Activated T-helper 1 cell treated with anti-CD3 and anti-CD28 coated beads, Interleukin-2, amount 50 U/mL, for 16 hours (primary cell): ENCODE results near the gene SRRM1.
"Not testable (repeated sequence)": the region's sequence is repeated elsewhere in the genome, so short reads cannot be mapped to it uniquely, and the experiment has no call there.

Experiments used
- DNase-seq, 2 donors: peaks; one replicate each; pipeline ENCODE4 v3.0.0-alpha.2; 2020; ENCODE audit warnings: low read depth in 1 of 2, low spot score in 1 of 2

SRRM1 gene

GRCh38 chr1:24692351-24692980, 49.4 kb downstream of the SRRM1 start:
- no peak for DNase-seq

GRCh38 chr1:24693827-24694379, 50.8 kb downstream of the SRRM1 start:
- DNase-seq, result no peak

DNA sequence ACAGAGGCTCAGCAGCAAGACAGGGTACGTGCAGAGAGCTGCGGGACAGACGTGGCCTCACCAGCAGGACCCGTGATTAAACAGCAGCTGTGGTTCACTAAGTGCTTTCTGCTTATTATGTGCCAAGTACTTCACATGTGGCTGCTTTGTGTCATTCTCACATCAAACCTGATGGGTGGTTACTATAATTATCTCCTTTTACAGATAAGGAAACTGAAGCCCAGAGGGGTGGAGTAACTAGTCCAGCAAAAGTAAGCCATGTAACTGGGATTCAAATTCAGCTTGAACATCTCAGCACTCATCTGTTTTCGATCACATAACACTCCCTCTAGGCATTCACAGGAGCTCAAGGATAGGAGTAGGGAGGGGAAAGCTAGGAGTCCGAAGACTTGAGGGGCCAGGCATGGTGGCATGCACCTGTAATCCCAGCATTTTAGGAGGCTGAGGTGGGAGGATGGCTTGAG, 51.3 kb downstream of the SRRM1 start:
- DNase-seq, result no peak

DNA sequence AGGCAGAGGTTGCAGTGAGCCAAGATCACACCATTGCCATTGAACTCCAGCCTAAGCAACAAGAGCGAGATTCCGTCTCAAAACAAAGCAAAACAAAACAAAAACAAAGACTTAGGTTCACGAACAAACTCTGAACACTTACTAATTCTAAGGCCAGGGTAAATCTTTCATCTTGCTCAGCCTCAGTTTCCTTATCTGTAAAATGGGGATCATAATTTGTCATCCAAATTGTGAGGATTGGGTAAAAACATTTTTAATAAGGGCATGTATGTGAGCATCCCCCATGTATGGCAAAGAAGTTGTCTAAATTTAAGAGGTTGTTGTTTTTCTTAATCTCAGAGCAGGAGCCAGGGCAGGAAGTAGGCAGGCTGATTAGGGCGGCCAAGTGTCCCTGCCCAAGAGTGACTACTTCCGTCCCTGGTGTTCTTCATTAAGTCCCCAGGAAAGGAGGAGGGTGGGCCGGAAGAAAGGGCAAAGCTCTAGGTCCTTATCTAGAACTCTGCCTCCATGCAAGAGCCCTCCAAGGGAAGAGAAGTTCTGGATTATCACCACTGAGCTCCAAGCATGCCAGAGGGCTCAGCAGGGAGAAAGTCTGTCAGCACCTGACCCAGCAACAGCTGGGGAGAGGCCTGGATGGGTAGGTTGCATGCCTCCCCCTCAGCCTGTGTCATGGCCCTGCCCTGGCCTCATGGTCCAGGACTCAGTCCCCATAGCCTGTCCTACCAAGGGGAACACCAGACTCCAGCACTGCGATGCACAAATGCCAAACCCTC, 52.3 kb downstream of the SRRM1 start:
- DNase-seq, result no peak

DNA sequence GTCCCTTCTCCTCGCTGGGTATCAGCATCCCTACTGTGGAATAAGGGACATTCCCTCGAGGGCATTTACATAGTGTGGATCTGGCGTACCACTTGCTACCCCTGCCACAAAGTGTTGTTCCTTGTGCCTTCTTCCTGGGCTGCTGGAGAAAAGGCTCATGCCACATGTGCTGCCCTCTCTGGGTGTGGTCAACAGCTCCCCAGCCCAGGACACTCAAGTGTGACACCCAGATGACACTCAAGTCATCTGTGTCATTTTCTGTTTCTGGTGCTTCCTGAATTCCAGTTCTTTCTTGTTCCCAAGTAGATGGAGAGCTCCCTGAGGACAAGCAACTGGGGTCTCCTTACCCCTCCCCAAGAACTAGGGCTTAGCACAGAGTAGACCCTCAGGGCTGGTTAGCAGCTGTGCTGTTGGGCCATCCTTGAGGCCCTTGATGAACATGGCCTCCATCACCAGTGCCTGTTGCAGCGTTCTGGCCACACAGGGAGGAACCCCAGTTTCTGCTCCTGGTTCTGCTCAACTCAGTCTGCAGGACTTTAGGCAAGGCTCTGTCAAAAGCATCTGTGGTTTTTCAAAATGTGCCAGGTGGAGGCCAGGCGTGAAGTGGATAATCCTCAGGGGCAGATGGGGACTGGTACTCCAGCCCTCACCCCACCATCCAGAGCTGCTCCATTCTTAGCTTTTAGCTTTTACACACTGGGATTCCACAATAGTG, 53.1 kb downstream of the SRRM1 start:
- no peak for DNase-seq

- no peak for DNase-seq
These were observed 53.7 kb downstream of the SRRM1 start for GRCh38 chr1:24696756-24697330.

- not testable (repeated sequence) for DNase-seq
These were observed 54.4 kb downstream of the SRRM1 start for GRCh38 chr1:24697453-24698001.

- not testable (repeated sequence) for DNase-seq
These were observed 55.2 kb downstream of the SRRM1 start for GRCh38 chr1:24698326-24698725.

DNA sequence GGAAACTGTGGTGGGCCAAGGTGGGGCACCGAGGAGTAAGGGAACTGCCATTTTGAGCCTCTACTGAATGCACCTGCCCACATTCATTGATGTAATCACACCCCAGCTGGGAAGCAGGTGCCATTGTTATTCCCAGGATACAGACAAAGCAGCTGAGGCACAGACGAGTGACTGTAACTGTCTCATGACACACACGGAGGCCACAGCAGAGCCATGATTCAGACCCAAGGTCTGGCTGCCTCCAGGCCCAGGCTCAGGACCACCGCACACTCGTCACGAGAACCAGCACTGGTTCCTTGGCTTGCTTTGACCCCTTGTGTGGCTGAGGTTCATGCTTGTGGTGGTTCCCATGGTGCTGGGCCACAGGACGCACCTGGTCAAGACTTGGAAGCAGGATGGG, 56.5 kb downstream of the SRRM1 start:
- no peak for DNase-seq

GRCh38 chr1:24702511-24703293, 59.6 kb downstream of the SRRM1 start:
- DNase-seq, result no peak

DNA sequence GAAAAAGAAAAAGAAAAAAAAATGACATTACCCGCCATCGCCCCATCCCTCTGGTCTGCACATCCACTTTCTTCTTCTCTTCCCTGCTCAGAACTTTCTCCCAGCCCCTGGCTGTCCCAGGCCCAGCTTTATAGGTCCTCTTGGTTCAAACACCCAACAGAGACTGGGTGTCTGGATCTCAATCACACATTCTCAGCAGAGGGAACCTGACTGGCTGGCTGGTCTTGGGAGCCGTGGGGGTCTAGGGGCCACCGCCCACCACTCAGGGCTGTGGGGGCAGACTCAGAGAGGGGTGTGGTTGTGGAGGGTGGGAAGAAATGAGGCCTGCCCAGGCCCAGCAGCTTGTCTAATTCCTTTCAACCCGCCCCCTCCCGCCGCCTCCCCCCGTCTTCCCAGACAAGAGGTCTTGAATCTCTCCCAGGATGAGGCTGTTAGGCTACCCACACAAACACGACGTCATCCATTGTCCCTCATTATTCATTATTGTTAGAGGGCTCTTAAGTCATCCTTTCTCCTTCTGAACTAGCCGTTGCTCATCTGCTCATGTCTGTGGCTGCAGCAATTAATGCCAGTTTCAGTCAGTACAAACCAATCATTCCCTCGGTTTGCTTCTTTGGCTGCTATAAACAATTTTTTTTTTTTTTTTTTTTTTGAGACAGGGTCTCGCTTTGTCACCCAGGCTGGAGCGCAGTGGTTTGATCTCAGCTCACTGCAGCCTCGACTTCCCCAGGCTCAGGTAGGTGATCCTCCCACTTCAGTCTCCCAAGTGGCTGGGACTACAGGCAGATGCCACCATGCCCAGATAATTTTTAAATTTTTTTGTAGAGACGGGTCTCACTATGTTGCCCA, 61.5 kb downstream of the SRRM1 start:
- DNase-seq, result no peak

DNA sequence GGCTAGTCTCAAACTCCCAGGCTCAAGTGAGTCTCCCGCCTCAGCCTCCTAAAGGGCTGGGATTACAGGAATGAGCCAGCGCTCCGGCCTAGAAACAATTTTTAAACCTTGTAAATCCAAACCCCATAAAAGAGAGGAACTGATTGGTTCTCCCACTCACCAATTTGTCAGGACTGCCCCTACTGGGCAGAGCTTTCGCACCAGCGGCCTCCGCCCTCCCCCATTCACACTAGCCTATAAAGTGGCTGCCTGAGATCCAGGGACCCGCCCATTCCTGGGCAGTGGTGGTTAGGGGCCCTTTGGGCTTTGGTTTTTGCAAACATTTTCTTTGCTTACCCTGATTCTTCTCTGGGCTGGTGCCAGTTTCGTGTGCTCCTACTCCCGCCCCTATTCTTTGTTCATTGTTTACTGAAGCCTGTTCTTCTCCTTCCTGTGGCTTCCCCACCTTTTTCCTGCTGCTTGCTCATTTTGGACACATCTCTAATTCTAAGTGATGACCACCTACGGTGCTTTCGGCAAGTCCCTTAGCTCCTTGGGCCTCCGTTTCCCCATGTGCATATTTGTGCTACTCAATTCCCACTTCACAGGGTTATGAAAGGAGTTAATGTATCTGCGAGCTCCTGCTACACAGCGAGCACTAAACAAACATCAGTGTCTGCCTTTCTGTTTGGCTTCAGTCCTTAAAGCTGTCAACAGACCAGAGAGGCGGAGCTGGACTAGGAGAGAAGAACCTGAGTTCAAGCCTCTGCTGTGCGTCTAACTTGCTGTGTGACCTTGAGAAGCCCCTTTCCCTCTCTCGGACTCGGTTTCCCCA, 62.4 kb downstream of the SRRM1 start:
- DNase-seq, result no peak

GRCh38 chr1:24706074-24706389, 62.9 kb downstream of the SRRM1 start:
- DNase-seq, result not testable (repeated sequence)

GRCh38 chr1:24707687-24708086, 64.6 kb downstream of the SRRM1 start:
- no peak for DNase-seq

DNA sequence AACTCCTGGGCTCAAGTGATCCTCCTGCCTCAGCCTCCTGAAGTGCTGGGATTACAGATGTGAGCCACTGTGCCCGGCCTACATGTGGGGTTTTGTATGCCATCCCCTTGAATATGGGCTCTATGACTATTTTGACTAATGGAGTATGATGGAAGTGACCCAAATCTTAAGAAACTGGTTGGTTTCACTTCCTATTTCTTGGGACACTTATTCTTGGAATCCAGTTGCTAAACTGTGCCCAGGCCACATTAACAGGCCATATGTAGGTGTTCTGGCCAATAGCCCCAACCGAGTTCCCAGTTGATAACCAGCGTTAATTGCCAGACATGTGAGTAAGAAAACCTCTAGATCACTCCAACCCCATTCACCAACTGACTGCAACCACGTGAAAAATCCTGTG, 65.8 kb downstream of the SRRM1 start:
- DNase-seq, result no peak

DNA sequence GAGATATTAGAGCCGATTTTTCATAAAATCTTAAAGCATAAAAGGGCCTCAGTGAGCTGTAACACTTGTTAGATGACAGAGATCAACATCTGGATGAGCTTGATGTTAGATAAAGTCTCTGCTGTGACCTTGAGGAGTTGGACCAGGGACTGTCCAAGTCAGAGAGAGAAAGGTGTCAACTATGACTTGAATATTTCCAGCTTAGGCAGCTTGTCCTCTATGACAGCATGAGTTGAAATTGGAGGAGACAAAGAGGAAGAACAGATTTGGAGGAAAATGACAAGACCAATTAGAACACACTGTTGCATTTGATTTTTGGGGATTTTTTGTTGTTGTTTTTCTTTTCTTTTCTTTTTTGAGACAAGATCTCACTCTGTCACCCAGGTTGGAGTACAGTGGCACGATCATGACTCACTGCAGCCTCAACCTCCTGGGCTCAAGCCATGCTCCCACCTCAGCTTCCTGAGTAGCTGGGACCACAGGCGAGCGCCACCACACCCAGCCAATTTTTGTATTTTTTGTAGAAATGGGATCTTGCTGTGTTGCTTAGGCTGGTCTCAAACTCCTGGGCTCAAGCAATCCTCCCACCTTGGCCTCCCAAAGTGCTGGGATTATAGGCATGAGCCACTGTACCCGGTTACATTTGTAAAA, 66.8 kb downstream of the SRRM1 start:
- no peak for DNase-seq

DNA sequence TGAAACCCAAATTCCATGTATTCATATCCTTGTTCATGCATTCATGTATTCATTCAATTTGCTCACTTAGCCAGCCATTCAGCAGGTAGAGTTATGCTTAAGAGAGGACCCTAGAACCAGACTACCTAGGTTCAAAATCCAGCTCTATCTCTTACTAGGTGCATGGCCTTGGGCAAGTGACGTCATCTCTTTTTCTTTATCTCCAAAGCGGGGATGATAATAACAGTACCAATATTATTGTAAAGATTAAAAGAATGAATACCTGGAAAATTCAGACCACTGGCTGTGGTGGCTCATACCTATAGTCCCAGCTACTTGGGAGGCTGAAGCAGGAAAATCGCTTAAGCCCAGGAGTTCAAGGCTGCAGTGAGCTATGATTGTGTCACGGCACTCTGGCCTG, 68.2 kb downstream of the SRRM1 start:
- no peak for DNase-seq

GRCh38 chr1:24713176-24713575, 70.1 kb downstream of the SRRM1 start:
- DNase-seq, result no peak
